ENCODE results near the gene KCNG4. TPM values are rescaled to one million over a fixed set of nuclear protein-coding genes. Genes with fewer than 3 reads are reported as not detected.

KCNG4 gene, protein sequence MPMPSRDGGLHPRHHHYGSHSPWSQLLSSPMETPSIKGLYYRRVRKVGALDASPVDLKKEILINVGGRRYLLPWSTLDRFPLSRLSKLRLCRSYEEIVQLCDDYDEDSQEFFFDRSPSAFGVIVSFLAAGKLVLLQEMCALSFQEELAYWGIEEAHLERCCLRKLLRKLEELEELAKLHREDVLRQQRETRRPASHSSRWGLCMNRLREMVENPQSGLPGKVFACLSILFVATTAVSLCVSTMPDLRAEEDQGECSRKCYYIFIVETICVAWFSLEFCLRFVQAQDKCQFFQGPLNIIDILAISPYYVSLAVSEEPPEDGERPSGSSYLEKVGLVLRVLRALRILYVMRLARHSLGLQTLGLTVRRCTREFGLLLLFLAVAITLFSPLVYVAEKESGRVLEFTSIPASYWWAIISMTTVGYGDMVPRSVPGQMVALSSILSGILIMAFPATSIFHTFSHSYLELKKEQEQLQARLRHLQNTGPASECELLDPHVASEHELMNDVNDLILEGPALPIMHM
- total RNA-seq (2014; rRNA removed; shearing (Covaris generic)): 2.1 and 2.4 TPM in 2 replicates

DNA sequence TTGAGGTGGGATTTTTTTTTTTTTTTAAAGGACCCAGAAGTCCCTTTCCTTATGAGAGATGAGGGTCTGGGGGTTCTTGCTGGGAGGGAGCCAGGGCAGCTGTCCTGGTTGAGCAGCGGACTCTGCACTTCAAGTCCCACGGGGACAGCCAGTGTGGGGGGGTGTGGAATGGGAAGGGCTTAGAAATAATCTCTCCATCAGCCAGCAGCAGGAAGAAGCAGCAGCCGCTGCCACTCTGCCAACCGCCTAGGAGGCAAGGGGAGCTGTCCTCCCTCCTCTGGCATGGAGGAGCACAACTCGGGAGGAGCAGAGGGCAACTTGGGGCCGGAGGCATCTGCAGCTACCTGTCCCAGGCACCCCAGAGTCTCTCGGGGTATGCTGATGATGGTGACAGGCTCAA lies at the start of gene KCNG4:
TSS of gene KCNG4 (minus strand) at position 104 of the 400 bp plus-strand sequence. CDS start 2,527 bp downstream, outside the sequence.
- Histone ChIP-seq H3K27ac (peak within 1 kb of the TSS; percentile 71), H3K27me3 (no peaks in the 10 kb centered on the region), H3K4me1 (peaks cover 15% of the 10 kb centered on the region), H3K9me3 (replicated peaks) (no peaks in the 10 kb centered on the region), H3K36me3 (no peaks in the 10 kb centered on the region), H3K4me3 (peak within 1 kb of the TSS; percentile 56)
- peak; percentile 88 for DNase-seq

DNA sequence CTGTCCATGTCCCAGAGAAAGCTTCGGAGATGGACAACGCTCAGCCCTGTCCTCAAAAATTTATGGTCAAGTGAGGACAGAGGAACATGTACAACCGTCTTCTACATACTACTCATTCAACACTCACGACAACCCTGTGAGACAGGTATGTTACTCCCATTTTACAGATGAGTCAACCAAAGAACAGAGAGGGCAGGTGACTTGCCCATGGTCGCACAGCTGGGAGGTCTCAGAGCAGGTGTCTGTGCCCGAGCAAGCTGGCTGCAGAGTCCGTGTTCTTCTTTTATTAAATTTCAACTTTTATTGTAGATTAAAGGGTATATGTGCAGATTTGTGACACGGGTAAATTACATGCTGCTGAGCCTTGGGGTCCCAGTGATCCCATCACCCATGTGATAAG lies 49.1 kb upstream of the KCNG4 start:
- peaks cover 2% of the 10 kb centered on the region; the same call in 1 of the 2 replicates for H3K4me1 ChIP-seq
- no peak overlapping the region for H3K4me3 ChIP-seq
- no peaks in the 10 kb centered on the region for H3K36me3 ChIP-seq
- DNase-seq: no peak
- H3K27ac ChIP-seq: no peak overlapping the region
- H3K9me3 ChIP-seq (replicated peaks): no peaks in the 10 kb centered on the region
- H3K27me3 ChIP-seq: no peaks in the 10 kb centered on the region

DNA sequence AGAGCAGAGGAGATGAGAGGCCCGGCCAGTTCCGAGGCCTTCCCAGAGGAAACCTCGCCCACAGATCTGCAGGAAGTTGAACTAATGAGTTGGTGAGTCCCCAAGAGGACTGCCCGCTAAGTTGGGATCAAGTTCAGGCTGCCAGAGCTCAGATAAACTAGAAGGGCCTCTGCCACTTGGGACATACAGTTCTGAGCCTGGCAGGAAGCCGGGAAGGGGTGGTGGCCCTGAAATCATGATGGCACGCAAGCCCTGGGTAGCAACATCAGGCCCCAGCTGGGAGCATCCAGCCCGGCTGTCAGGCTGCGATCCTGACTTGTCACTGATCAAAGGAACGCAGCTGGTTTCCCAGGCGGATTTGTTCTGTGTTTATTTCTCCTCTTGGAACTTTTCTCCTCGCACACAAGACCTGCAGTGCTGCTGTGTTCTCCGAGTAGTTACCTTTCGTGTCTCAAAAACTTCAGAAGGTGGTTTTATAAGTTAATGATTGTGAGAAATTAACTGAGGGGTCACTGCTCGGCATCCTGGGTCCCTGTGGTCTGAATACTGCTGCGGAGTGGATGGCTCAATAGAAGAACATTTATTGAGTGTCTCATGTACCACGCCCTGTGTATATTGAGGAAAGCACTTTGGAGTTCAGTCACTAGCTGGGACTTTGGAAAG lies 46.9 kb upstream of the KCNG4 start:
- Histone ChIP-seq H3K27ac (no peak overlapping the region), H3K36me3 (no peaks in the 10 kb centered on the region), H3K4me1 (peaks cover 2% of the 10 kb centered on the region; the same call in 1 of the 2 replicates), H3K27me3 (no peaks in the 10 kb centered on the region), H3K9me3 (replicated peaks) (no peaks in the 10 kb centered on the region), H3K4me3 (no peak overlapping the region)
- DNase-seq: no peak

DNA sequence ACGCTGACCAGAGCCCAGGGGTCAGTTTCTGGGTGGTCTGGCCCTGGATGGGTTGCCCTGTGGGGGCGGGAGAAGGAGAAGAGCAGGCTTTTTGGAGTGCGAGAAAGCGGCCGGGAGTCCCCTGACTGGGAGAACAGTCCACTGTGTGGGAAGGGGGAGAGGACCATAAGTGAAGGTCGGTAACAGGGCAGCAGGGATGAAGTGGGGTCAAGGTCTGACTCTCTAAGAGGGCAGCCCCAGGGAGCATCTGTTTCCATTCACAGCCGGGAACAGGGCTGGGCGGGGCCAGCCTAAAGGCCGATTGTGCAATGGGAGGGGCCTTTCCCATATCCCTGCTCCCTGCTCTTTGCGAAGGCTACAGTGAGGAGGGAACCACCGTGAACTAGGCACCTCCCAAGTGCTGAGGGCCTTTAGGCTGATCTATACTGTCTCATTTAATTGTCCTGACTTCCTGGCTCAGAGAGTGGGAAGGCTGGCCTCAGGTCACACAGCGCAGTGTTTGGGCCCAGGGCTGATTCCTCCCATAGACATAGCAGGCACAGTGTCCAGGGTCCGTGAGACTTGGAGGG lies 44.4 kb upstream of the KCNG4 start:
- no peak overlapping the region; the same call in 1 of the 2 replicates for H3K4me3 ChIP-seq
- no peaks in the 10 kb centered on the region for H3K4me1 ChIP-seq
- H3K9me3 ChIP-seq (replicated peaks): no peaks in the 10 kb centered on the region
- peak in 1 of 2 experiments; percentile 36 for DNase-seq
- no peaks in the 10 kb centered on the region for H3K27me3 ChIP-seq
- no peaks in the 10 kb centered on the region for H3K36me3 ChIP-seq
- H3K27ac ChIP-seq: no peak overlapping the region

DNA sequence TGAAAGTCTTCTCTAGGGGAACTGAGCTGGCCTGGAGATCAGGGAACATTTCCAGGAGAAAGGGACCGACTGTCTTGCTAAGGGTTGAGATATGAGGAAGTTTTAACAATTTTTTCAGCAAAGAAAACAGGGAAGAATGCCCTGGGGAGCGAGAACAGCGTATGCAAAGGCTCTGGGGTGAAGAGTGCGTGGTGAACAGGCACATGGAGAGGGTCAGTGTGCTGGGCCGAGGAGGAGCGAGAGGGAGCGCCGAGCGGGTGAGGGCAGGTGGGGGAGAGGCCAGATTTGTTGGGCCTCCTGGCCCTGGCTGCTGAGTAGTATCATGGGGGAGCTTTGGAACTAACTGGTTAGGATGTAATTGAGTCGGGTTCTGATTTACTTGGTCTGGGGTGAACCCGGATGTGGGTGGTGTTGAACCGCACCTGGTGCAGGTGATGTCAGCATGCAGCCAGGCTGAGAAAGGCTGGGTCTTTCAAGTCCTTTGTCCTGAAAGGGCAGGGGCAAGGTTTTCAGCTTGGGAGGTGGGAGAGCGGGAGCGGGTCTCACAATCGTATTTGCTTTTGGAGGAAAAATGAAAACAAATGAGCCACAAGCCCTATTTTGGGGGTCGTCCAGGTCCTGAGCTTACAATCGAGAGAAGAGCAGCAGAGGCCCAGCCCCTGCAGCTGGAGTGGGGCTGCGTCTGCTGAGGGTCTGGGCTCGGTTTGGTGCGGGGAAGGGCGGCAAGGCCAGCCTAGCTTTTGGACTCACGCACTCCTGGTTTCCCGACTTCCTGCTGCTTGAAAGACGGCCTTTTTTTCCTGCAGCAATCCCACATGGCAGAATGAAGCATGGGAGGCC lies 43.7 kb upstream of the KCNG4 start:
- no peaks in the 10 kb centered on the region for H3K27me3 ChIP-seq
- DNase-seq: no peak
- H3K36me3 ChIP-seq: no peaks in the 10 kb centered on the region
- H3K9me3 ChIP-seq (replicated peaks): no peaks in the 10 kb centered on the region
- no peaks in the 10 kb centered on the region for H3K4me1 ChIP-seq
- no peak overlapping the region; the same call in 1 of the 2 replicates for H3K4me3 ChIP-seq
- no peak overlapping the region for H3K27ac ChIP-seq

DNA sequence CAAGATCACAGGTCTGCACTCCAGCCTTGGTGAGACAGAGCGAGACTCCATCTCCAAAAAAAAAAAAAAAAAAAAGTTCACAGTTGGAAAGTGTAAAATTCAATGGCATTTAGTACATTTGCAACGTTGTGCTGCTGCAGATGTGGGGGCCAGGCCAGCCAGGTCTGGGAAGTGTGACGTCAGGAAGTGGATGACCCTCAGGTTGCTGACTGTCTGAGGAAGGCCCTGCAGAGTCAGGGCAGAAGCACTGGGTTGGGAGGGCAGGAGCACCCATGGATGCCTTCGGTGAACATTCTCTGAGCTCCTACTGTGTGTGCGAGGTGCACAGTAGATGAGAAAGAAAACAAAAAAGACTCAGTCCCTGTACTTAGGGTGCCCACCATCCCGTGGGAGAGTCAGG lies 42.7 kb upstream of the KCNG4 start:
- Histone ChIP-seq H3K4me3 (no peak overlapping the region), H3K27ac (no peak overlapping the region), H3K27me3 (no peaks in the 10 kb centered on the region), H3K4me1 (no peaks in the 10 kb centered on the region), H3K9me3 (replicated peaks) (no peaks in the 10 kb centered on the region), H3K36me3 (no peaks in the 10 kb centered on the region)
- DNase-seq: no peak

DNA sequence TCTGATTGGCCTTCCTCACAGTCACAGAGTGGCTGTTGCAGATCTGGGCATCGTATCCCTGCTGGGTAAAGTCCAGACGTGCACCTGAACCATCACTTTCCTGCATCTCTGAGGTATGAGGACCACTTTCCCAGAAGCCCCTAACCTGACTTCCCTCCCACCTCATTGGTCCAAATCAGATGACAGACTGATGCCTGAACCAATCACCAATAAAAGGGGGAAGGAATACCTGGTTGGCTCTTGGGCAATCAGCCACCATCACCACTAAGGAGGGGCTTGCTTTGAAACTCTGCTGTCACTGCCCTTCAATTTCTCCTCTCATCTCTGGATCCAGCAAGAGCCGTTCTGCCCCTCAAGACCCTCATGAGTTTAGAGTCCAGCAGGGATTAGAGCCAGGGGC lies 41.3 kb upstream of the KCNG4 start:
- no peaks in the 10 kb centered on the region for H3K36me3 ChIP-seq
- H3K4me1 ChIP-seq: no peaks in the 10 kb centered on the region
- no peak for DNase-seq
- no peak overlapping the region for H3K4me3 ChIP-seq
- no peaks in the 10 kb centered on the region for H3K9me3 ChIP-seq (replicated peaks)
- no peak overlapping the region for H3K27ac ChIP-seq
- no peaks in the 10 kb centered on the region for H3K27me3 ChIP-seq

DNA sequence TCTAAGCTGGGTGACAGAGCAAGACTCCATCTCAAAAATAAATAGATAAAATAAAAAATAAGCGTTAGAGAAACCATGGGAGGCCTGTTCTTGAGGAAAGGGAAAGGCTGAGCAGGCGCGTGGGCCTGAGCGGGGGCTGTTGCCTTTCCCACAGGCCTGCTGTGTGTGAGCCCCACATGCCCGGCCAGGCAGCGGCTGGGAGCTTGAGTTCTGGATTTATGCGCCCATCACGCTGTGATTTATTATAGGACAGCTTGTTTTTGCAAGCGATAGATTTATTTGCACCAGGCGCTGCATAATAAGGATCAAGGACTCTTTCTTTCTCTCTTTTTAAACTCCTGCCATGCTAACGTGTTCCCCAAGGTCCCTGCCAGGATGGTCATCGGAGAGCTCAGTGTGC lies 40.1 kb upstream of the KCNG4 start:
- no peak for DNase-seq
- Histone ChIP-seq H3K36me3 (no peaks in the 10 kb centered on the region), H3K27ac (no peak overlapping the region), H3K4me3 (no peak overlapping the region), H3K27me3 (no peaks in the 10 kb centered on the region), H3K9me3 (replicated peaks) (no peaks in the 10 kb centered on the region), H3K4me1 (no peaks in the 10 kb centered on the region)

DNA sequence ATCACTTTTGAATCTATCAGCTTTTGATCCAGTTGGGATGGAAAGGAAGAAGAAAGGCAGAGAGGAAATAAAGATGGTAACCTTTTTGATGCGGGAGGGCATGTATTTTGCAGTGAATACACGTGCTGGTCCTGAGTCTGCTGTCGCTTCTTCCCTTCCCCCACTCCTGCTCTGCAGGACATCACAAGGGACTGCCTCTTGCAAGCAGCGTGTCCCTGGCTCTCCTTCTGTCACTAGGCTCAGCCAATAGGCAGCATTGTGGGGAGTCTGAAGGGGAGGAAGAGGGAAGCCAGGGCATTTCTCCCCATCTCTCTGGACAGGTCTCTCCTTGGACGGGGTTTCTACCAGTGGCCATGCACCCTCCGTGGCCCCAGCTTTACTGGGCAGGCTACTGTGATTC lies 39.2 kb upstream of the KCNG4 start:
- no peak overlapping the region for H3K27ac ChIP-seq
- no peak for DNase-seq
- H3K27me3 ChIP-seq: no peaks in the 10 kb centered on the region
- H3K4me1 ChIP-seq: no peaks in the 10 kb centered on the region
- H3K4me3 ChIP-seq: no peak overlapping the region
- no peaks in the 10 kb centered on the region for H3K36me3 ChIP-seq
- no peaks in the 10 kb centered on the region for H3K9me3 ChIP-seq (replicated peaks)

DNA sequence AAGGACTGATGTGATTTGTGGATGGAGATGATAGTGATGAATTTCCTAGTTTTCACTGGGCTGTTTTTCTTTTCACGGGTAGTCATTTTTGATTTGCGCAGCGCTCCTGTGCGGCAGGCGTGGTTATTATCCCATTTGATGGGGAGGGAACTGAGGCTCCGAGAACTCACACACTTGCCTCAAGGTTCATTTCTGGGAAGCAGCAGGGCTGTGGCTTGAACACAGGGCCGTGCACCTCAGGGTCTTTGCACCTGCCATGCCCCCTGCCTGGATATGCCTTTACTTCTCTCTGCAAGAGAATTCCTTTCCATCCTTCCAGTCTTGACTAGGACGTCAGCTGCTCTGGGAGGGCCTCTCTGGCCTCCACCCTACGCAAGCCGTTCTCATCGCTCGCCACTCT lies 38.5 kb upstream of the KCNG4 start:
- no peaks in the 10 kb centered on the region for H3K9me3 ChIP-seq (replicated peaks)
- no peaks in the 10 kb centered on the region for H3K27me3 ChIP-seq
- no peak overlapping the region for H3K27ac ChIP-seq
- H3K4me3 ChIP-seq: no peak overlapping the region
- H3K36me3 ChIP-seq: no peaks in the 10 kb centered on the region
- no peak for DNase-seq
- H3K4me1 ChIP-seq: no peaks in the 10 kb centered on the region

DNA sequence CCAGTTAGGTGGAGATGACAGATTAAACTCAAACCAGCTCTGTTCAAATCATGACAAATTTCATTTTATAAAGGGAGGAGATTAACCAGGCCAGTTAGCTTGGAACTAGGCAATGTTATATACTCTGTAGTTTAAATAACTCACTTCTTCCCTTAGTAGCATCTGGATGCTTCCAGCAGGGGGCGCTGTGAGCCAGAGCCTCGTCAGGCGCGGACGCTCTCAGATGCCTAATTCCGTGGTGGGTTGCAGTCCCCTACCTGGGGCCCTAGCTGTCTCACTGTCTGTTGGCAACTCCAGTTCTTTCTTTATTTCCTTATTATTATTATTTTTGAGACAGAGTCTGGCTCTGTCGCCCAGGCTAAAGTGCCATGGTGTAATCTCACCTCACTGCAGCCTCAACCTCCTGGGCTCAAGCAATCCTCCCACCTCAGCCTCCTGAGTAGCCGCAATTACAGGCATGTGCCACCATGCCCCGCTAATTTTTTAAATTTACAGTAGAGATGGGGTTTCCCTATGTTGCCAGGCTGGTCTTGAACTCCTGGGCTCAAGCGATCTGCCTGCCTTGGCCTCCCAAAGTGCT lies 37.5 kb upstream of the KCNG4 start:
- H3K27ac ChIP-seq: no peak overlapping the region
- no peaks in the 10 kb centered on the region for H3K36me3 ChIP-seq
- H3K4me3 ChIP-seq: no peak overlapping the region
- H3K9me3 ChIP-seq (replicated peaks): no peaks in the 10 kb centered on the region
- H3K27me3 ChIP-seq: no peaks in the 10 kb centered on the region
- DNase-seq: peak; percentile 46 to 74
- no peaks in the 10 kb centered on the region for H3K4me1 ChIP-seq

DNA sequence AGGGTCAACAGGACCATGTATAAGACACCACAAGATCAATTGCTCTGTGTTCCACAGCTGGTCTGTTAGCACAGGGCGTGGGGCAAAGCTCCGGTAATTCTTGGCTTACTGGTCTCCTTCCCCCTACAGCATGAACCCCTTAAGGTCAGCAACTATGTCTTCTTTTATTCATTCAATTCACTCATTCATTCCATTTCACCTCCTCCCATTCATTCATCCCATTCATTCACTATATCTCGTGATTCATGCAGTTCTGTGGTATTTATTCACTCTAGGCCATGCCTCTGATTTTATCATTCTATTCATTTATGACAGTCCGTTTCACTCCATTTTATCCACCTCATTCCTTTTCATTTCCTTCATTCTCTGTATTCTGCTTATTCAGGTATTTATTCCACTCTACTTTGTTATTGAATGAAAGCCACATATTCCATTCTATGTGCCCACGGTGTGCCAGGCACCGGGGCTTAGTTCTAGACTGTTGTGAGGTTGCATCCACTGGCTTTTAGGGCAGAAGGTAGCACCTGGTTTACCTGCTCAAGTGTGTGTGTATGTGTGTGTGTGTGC lies 35.9 kb upstream of the KCNG4 start:
- Histone ChIP-seq H3K4me1 (no peaks in the 10 kb centered on the region), H3K27ac (no peak overlapping the region), H3K4me3 (no peak overlapping the region), H3K36me3 (no peaks in the 10 kb centered on the region), H3K9me3 (replicated peaks) (no peaks in the 10 kb centered on the region), H3K27me3 (no peaks in the 10 kb centered on the region)
- DNase-seq: no peak

DNA sequence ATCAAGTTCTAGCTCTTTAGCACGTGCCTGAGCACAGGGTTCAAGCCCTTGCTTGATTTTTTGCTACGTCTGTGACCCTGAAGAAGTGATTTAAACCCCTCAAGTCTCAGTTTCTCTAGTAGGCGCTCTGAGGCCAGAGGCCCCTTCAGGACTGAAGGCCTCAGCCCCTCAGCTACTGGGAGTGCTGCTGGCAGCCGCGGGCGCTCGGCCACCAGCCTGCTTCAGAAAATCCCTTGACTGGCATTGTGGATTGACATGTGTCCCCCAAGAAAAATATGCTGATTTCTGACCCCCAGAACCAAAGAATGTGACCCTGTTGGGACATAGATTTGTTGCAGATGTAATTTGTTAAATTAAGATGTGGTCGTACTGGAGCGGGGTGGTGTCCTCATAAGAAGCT lies 34.7 kb upstream of the KCNG4 start:
- no peak overlapping the region for H3K27ac ChIP-seq
- no peak overlapping the region for H3K4me3 ChIP-seq
- H3K27me3 ChIP-seq: no peaks in the 10 kb centered on the region
- H3K4me1 ChIP-seq: no peaks in the 10 kb centered on the region
- no peak for DNase-seq
- no peaks in the 10 kb centered on the region for H3K9me3 ChIP-seq (replicated peaks)
- no peaks in the 10 kb centered on the region for H3K36me3 ChIP-seq

DNA sequence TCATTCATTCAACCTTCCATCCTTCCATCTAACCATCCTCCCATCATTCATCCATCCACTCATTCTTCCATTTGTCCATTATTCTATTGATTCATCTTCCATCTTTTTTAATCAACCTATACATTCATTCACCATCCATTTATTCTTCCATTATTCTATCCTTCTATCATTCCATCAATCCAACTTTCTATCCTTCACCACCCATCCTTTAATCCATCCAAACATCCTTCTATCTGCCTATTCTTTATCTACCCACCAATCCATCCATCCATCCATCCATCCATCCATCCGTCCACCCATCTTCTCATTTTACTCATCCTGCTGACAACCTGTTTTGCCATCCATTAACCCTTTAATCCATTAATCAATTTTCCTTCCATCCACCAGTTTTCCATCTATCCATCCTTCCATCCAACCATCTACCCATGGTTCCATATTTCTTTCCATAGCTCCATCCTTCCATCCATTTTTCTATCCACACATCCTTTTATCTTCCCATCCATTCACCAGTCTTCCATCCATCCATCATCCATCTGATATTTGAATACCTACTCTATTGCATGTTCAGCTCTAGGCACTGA lies 33.0 kb upstream of the KCNG4 start:
- Histone ChIP-seq H3K36me3 (no peaks in the 10 kb centered on the region), H3K4me3 (no peak overlapping the region), H3K4me1 (no peaks in the 10 kb centered on the region), H3K27me3 (no peaks in the 10 kb centered on the region), H3K27ac (no peak overlapping the region), H3K9me3 (replicated peaks) (no peaks in the 10 kb centered on the region)
- no peak for DNase-seq
